DND-41 (cell line): ENCODE data around the gene DLG2.

ENCODE experiments used
- CTCF ChIP-seq: IDR thresholded peaks from 2 replicates; pipeline ENCODE4 v1.5.1; 2012; ENCODE audit warnings: borderline replicate concordance, low read length, moderate library complexity, mild to moderate bottlenecking; ENCODE audit not compliant: poor library complexity, severe bottlenecking; ENCODE audit errors: extremely low read depth
- EZH2 ChIP-seq: IDR thresholded peaks from 3 replicates; pipeline ENCODE4 v1.6.1; 2012; ENCODE audit warnings: borderline replicate concordance, low read depth, mild to moderate bottlenecking, moderate library complexity, low read length, inconsistent platforms; ENCODE audit not compliant: severe bottlenecking

- no peak for TF ChIP-seq EZH2
- TF ChIP-seq CTCF = no peak
Measured at GRCh38 chr11:83895516-83895915, 1731.6 kb downstream of the DLG2 start.
